Adrenal gland (tissue), 5 donors: ENCODE data around the gene DNAAF5.

Experiments
- CTCF ChIP-seq, 6 experiments: fragments of 450-650 bp in 4 of 6; fragments of 200-600 bp in 2 of 6; sonication (generic) in 1 of 6; IDR thresholded peaks; 1 replicate in 5 of 6; 2 replicates in 1 of 6; pipeline versions ENCODE4 v1.5.1 to v1.8.0; 2016 to 2021; ENCODE audit warnings: antibody characterized with exemption in 6 of 6, mild to moderate bottlenecking in 2 of 6, moderate library complexity in 1 of 6
- POLR2A ChIP-seq, 2 donors: fragments of 450-650 bp; IDR thresholded peaks; one replicate each; pipeline ENCODE4 v1.6.1; 2017; ENCODE audit warnings: antibody characterized with exemption in 2 of 2, mild to moderate bottlenecking in 2 of 2, moderate library complexity in 1 of 2
- donor health status: DM: no; HTN: no; CAD: no.

GRCh38 chr7:754531-755412 lies 28.3 kb downstream of the DNAAF5 start:
- no peak for TF ChIP-seq CTCF (IDR thresholded peaks at IDR 0.05)
- no peak for TF ChIP-seq POLR2A (IDR thresholded peaks at IDR 0.05)
